Measurements from ENCODE around the gene KIF18B. TPM values are rescaled to one million over a fixed set of nuclear protein-coding genes. Genes with fewer than 3 reads are reported as not detected.

The KIF18B gene
- total RNA-seq, 1 donor = 10.8 TPM

- H3K4me3 ChIP-seq (ENCODE audit: low read depth, low read length) = no peak overlapping the region
- no peak for DNase-seq (ENCODE audit: low read depth)
- TF ChIP-seq CTCF (IDR thresholded peaks at IDR 0.05; ENCODE audit: insufficient read depth, low read length) = no peak
Measured at GRCh38 chr17:44935116-44935515, 12.5 kb downstream of the KIF18B start.

DNA sequence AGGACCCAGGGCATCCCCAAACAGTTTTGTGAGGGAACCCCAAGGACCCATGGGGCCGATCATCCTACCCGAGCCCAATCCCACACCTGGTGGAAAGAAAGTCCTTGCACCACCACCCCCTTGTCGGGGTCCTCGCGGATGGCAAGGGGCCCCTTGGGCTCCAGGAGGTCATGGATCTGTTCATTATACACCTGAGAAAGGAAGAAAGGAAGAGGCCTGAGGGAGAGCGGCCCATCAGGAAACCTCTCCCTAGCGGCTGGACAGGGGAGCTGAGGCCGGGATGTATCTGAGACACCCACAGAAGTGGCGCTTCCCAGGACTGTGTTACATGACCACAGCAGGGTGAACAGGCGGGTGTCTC lies 12.8 kb downstream of the KIF18B start:
- no peak for DNase-seq (ENCODE audit: low read depth)
- H3K4me3 ChIP-seq (ENCODE audit: low read depth, low read length) = no peak overlapping the region
- no peak for TF ChIP-seq CTCF (IDR thresholded peaks at IDR 0.05; ENCODE audit: insufficient read depth, low read length)

GRCh38 chr17:44933824-44934744 lies 13.5 kb downstream of the KIF18B start:
- H3K4me3 ChIP-seq (ENCODE audit: low read depth, low read length) = no peak overlapping the region
- no peak for TF ChIP-seq CTCF (IDR thresholded peaks at IDR 0.05; ENCODE audit: insufficient read depth, low read length)
- no peak for DNase-seq (ENCODE audit: low read depth)

DNA sequence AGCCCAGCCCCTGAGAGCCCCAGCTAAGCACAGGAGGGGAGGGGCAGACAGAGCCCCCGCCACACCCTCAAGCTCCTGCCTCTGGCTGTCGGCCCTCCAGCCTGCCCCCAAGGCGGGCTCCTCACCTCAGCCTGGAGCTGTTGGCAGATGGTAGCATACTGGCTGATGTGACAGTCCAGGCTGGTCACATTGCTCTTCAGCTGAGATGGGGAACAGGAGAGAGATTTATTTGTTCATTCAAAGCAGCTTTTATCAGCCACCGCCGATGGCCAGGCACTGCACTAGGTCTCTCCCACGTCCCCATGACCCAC lies 14.8 kb downstream of the KIF18B start:
- no peak for DNase-seq (ENCODE audit: low read depth)
- no peak for TF ChIP-seq CTCF (IDR thresholded peaks at IDR 0.05; ENCODE audit: insufficient read depth, low read length)
- H3K4me3 ChIP-seq (ENCODE audit: low read depth, low read length) = no peak overlapping the region

DNA sequence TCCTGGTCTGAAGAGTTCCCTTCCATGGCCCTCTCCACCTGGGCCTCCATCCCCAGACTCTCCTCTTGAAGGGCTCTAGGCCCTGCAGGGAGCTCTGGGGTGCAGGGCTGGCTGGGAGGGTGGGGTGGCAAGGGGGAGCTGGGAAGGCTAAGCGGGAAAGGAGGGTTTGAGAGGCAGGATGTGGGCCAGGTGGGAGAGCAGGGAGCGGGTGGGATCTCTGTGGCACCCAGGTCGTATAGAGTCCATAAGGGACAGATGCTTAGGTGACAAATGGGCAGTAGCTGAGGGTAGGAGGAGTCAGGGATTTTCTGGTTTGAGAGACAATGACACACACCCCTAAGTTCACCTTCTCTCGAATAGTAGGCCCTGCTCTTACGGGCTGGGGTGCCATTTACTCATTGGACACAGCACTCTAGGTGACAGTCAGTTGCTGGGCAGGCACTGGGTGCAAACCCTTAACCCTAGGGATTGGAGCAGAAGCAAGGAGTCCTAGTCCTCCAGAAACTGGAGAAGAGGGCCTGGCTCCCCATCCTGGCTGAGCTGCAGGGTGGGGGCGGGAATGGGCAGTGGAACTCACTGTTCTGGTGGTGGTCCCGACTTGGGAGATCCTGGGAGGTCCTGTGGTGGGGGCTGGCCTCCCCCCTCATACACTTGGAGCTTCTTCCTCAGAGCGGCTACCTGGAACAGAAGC lies 15.3 kb downstream of the KIF18B start:
- no peak overlapping the region for H3K4me3 ChIP-seq (ENCODE audit: low read depth, low read length)
- no peak for TF ChIP-seq CTCF (IDR thresholded peaks at IDR 0.05; ENCODE audit: insufficient read depth, low read length)
- no peak for DNase-seq (ENCODE audit: low read depth)

GRCh38 chr17:44931376-44931775 lies 16.2 kb downstream of the KIF18B start:
- H3K4me3 ChIP-seq (ENCODE audit: low read depth, low read length) = no peak overlapping the region
- no peak for TF ChIP-seq CTCF (IDR thresholded peaks at IDR 0.05; ENCODE audit: insufficient read depth, low read length)
- DNase-seq (ENCODE audit: low read depth) = no peak
